MM.1S (cell line): ENCODE measurements around the gene PSAPL1.

Experiments
- CTCF ChIP-seq: fragments of 300-600 bp; sonication (generic); IDR thresholded peaks from 2 replicates; pipeline ENCODE4 v1.5.1; 2016; ENCODE audit warnings: antibody characterized with exemption, low read length, mixed read lengths
- EZH2phosphoT487 ChIP-seq: fragments of 300-600 bp; sonication (generic); IDR thresholded peaks from 2 replicates; pipeline ENCODE4 v1.6.1; 2018; ENCODE audit warnings: antibody characterized with exemption, low read length

GRCh38 chr4:7434766-7435150, at the start of gene PSAPL1:
- TF ChIP-seq CTCF: no peak
- no peak for TF ChIP-seq EZH2phosphoT487
